GM20431 (cell line): ENCODE measurements around the gene C6orf62.
"Not testable (repeated sequence)": the region's sequence is repeated elsewhere in the genome, so short reads cannot be mapped to it uniquely, and the experiment has no call there.

Source experiments
- in situ Hi-C: fragments of 300-500 bp; cut with MseI, MboI; formaldehyde crosslinking; loops from one replicate; pipeline ENCODE4 v1.15.0; 2020; ENCODE audit warnings: low sequenced_read_pairs; ENCODE audit not compliant: unreplicated experiment

C6orf62 gene

DNA sequence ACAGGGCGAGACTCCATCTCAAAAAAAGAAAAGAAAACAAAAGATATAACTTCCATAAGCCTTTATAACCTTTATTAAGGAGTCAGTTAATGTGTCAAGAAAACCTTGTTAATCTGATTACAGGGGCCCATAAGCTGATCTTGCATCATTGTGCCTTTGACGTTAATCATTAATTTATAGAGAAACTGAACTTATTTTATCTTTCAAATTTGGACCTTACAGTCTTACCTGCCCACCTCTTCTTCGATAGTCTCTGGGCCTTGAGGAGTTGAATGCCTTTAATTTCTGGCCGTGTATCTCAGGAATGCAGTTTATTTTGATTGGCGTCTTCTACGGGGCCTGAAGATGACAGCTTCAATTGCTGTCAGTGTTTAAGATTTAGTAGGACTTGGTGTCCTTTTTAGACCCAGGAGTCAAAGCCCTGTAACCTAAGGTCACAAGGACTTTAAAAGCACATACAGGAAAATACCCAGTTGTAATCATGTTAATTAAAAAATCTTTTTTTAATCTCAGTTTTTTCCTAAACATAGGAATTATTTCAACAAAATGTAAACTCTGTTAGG, 46.3 kb downstream of the C6orf62 start:
- in situ Hi-C loops, result no loop called here

DNA sequence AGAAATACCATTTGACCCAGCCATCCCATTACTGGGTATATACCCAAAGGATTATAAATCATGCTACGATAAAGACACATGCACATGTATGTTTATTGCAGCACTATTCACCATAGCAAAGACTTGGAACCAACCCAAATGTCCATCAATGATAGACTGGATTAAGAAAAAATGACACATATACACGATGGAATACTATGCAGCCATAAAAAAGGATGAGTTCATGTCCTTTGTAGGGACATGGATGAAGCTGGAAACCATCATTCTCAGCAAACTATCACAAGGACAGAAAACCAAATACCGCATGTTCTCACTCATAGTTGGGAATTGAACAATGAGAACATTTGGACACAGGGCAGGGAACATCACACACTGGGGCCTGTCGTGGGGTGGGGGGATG, 47.9 kb downstream of the C6orf62 start:
- in situ Hi-C loops, result not testable (repeated sequence)

DNA sequence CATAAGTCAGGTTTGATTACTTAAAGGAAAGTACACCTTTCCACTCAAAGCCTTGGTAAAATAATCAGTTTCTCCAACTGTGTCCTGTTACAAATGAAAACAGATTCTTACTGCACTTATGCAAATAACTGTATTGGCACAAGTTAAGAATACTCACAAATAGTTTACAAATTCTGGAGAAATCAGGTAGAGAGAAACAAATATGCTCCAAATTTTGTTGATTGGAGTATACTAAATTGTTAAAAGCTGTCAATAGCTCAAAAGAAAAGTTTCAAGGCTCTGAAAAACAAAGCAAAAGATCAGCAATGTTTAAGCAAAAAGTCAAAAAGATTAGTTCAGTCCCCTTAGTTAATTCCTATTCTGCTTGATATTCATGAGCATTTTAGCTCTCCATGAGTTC, 48.5 kb downstream of the C6orf62 start:
- in situ Hi-C loops, result not testable (repeated sequence)

DNA sequence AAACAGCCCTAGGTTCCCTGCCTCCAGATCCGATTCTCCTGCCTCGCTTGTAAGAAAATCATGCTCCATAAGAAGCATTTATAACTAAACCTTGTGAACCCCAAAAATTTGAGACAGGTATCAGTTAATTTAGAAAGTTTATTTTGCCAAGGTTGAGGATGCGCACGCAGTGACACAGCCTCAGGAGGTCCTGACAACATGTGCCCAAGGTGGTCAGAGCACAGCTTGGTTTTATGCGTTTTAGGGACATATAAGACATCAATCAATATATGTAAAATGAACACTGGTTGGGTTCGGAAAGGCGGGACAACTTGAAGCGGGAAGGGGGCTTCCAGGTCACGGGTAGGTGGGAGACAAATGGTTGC, 50.0 kb downstream of the C6orf62 start:
- in situ Hi-C loops, result no loop called here

DNA sequence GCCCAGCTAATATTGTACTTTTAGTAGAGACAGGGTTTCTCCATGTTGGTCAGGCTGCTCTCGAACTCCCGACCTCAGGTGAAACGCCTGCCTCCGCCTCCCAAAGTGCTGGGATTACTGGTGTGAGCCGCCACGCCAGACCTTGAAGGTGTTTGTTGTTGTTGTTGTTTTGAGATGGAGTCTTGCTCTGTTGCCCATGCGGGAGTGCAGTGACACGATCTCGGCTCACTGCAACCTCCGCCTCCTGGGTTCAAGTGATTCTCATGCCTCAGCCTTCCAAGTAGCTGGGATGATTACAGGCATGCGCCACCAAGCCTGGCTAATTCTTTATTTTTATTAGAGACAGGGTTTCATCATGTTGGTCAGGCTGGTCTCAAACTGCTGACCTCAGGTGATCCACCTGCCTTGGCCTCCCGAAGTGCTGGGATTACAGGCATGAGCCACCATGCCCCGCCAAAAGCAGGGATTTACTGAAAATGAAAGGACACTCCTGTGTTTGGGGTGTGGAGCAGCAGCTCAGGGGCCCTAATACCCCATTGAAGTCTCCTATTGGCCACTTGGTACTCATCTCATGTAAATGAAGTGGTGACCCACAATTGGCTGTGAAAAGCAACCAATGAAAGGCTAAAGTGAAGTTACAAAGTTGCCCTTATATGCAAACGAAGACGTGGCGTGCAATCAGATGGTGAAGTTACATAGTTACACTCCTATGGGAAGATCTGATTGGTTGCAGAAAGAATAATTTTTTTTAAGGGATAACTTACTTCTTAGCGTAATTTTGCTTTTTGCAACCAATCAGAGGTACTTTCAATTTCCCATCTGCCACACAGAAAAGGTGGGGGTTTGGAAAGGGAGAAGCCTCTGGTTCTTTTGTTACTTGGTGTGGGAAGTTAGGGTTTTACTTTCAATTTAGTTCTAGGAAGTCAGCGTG, 50.6 kb downstream of the C6orf62 start:
- in situ Hi-C loops, result not testable (repeated sequence)

DNA sequence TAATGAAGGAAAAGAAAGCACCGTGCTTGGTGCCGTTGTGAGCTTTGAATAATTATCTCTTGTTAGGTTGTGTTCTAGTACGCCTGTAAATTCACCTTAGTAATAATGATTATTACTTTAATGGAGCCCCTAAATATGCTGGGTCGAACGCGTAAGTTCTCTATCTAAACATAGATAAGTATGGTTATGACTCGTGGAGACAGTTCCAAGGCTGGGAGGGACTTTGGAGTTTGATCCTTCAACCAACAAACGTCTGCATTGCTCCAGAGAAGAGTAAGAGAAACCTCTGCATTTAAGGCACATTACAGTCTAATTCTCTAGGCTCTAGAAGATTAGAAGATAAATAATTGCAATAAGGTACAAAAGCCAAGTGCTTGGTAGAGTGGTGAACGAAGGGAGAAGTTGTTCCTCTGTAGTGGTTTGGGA, 51.6 kb downstream of the C6orf62 start:
- in situ Hi-C loops, result no loop called here

DNA sequence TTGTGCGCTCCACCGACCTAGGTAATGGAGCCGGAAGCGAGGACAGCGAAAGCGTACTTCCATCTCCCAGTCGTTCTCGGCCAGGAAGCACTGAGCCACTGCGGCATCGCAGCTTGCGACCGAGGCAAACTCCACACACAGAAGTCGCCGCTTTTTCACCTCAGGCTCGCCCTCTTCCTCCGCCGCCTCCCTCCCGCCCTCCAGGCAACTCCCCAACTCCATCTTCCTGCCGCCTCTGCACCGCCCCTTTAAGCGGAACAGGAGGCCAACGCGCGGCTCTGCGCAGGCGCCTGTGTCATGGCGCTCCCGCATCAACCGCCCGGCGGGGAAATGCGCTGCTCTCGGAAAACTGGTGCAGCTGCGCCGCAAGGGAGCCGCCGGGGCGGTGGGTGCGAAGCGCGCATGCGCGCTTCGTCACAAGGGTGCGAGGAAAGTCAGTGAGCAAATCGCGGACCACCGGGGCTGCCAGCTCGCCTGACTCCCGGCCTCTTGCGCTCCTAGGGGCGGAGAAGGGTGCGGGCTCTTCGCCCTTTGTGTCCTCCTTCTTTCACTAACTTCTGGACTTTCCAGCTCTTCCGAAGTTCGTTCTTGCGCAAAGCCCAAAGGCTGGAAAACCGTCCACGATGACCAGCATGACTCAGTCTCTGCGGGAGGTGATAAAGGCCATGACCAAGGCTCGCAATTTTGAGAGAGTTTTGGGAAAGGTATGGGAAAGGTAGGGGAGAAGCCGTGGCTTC, 52.1 kb downstream of the C6orf62 start, which contains the start of the genes ACOT13 and TDP2:
Gene ACOT13 (plus strand): TSS at position 437 of the 737 bp plus-strand sequence. CDS start 187 bp downstream, at position 624.
Gene TDP2 (minus strand): TSS at position 259 of the 737 bp plus-strand sequence. CDS start 37 bp downstream, at position 222.
- in situ Hi-C loops, result no loop called here

DNA sequence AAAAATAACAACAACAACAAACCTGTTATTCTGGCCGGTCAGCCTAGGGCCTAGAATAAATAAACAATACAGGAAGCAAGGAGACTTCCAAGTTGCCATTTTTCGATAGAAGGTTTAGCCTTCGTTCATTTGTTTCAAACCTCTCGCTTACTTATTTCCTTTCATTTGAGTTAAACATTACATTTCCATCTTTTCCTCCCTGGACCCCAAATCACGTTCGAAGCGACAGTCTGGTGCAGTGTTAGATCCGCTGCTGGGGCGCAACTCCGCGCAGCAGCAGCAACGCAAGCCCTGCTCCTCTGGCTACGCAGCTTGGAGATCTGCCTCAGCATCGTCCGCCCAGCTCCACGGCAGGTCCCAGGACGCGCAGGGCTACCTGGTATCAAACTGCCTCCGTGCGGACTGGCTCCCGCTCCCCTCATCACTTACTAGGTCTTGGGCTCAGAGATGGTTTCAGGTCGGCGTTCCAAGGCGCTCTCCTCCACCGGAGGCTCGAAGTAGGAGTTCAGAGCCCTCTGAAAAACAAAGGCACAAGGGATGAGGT, 52.8 kb downstream of the C6orf62 start:
- in situ Hi-C loops, result no loop called here

DNA sequence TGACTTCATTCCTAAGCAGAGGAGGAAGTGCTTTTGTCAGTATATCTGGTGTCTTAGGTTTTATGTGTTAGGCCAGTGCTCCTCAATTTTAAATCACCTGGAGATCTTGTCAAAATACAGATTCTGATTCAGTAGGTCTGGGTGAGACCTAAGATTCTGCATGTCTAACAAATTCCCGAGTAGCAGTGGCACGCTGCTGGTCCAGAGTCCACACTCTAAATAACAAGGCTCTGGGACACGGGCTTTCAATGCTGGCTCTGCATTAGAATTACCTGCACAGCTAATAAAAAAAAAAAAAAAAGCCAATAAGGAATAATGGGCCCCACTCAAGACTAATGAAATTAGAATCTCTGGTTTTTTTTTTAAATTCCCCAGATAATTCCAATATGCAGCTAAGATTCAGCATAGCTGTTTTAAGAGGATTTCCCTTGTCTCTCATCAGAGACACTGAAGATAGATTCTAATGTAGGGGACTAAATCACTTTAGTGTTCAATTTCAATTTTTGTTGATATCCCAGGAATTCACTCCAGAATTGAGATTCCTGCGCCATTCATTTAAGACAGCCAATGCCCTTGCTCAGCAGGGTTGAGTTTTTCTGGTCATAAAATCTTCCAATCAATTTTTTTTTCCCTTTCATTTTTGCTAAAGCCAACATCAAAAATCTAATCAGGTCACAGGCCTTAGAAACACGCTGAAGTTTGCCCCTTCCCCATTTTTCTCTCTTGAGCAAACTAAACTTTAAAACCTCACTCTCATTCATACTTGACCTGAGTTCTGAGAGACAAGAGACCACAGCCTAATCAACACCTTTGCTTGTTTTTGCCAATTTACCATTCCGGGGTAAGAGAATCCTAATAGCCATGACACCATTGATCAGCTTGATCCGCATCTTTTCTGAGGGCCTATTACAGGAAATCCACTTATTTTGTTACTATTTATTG, 54.6 kb downstream of the C6orf62 start:
- in situ Hi-C loops, result no loop called here

DNA sequence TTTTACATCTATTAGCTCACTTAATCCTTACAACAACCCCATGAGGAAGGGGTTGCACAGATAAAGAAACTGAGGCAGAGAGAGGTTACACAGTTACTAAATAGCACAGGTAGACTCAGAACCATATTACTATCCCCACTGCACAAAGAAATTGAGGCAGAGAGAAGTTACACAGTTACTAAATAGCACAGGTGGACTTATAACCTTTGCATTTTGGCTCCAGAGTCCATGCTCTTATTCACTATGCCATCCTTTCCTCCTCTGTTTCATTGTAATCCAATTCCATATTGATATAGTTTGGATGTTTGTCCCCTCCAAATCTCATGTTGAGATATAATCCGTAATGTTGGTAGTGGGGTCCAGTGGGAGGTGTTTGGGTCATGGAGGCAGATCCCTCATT, 55.8 kb downstream of the C6orf62 start:
- in situ Hi-C loops, result no loop called here

DNA sequence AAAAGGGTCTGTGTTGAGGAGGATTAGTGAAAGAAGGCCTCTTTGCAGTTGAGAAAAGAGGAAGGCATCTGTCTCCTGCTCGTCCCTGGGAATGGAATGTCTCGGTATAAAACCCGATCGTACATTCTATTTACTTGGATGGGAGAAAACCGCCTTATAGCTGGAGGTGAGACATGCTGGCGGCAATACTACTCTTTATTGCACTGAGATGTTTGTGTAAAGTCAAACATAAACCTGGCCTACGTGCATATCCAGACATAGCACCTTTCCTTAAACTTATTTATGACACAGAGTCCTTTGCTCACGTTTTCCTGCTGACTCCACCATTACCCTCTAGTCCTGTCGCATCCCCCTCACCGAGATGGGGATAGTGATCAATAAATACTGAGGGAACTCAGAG, 56.7 kb downstream of the C6orf62 start:
- in situ Hi-C loops, result no loop called here

DNA sequence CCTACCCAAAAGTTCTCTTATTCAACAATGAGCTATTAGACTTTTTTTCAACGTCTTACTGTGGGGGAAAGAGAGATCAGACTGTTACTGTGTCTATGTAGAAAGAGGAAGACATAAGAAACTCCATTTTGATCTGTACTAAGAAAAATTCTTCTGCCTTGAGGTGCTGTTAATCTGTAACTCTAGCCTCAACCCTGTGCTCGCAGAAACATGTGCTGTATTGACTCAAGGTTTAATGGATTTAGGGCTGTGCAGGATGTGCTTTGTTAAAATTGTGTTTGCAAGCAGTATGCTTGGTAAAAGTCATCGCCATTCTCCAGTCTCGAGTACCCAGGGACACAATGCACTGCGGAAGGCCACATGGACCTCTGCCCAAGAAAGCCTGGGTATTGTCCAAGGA, 57.2 kb downstream of the C6orf62 start:
- in situ Hi-C loops, result not testable (repeated sequence)

DNA sequence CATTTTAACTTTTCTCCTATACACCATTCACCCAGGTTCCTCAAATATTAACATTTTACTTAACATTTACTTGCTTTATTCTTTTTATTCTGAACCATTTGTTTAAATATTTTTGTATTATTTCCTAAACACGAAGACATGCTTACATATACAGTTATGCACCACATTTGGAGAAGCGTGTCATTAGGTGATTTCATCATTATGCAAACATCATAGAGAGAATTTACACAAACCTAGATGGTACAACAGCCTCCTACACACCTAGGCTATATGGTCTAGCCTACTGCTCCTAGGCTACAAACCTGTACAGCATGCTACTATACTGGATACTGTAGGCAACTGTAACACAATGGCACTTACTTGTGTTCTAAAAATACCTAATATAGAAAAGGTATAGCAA, 58.8 kb downstream of the C6orf62 start:
- in situ Hi-C loops, result no loop called here

DNA sequence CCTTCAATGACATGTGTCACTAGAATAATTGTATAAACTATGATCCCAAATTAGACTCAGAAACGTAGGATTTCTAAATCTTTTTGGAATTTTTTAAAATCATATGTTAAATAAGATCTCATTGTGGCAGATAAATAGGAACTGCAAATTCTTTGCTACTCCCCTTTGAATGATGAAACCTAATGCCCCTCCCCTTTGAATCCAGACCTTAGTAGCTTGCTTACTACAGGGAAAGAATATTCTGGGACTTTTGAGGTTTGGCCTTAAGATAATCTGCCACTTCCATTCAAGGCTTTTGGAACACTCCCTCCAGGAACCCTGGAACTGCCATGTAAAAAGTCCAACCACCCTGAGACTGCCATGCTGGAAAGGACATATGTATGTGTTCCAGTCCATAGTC, 59.4 kb downstream of the C6orf62 start:
- in situ Hi-C loops, result no loop called here

DNA sequence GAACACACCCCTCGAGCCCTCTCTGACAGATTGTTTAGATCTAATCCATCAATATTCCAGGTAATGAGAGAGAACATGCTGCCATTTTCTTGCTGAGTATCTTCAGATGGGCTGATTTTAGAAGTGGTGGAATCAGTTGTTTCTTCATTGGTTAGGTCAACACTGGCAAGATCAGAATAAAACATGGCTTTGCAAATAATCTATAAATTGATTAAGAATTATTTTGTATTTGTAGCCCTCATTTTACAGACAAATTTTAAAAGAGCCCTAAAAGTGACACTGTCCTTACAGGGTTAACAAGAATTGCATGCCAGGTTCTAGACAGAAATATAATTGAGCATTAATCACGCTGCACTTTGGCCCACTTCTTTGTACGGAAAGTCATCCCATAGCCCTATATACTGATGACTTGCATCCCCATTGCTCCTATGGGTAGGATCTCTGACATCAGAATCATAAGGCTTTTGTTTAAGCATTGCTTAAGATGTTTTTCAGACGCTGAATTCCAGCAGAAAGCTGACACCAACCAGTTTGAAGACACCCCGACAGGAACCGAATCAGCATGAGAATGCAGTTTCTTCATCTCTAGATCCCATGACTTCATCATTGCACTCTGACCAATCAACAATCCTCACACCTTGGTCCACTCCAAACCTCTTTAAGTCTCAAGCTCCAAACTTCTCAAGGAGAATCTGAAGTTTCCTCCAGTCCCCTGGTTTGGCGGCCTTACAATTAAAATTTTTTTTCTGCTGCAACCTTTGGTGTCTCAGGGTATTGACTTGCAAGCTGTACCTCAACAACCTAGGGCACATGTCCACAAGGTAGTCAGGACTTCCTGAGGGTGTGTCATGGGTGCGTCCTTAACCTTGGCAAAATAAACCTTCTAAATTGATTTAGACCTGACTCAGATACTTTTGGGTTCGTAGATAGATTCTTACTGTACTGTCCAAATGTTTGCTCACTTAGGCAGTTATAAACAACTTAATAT, 60.1 kb downstream of the C6orf62 start:
- in situ Hi-C loops, result no loop called here

DNA sequence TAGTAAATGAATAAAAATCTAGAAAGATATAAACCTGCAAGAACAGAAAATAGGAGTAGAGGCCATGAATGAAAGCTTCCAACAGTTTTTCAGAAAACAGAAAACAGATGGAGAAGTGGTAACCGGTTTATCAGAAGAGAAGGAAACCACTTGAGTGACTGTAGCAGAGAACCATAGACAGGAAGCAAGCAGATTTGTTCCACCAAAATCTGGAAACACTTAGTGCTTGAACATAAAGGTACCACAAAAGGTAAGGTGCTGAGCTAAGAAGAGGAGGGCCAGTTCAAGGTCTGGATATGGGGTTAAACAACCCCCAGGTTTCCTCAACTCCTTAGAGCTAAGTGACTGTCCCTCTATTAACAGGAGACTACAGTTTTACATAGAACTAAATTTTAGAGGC, 63.7 kb downstream of the C6orf62 start:
- in situ Hi-C loops, result no loop called here
